BLaER1 treated with 17β-estradiol and CSF1 and Interleukin-3, amounts not matched to agents 10 nM and 100 nM (cell line): ENCODE data around the gene ANO6.

Source experiments
- H3K27ac ChIP-seq, 11 experiments: shearing (Covaris generic); formaldehyde crosslinking; 2 replicates each; pipeline ENCODE4 v1.8.1; 2022
- H3K27me3 ChIP-seq, 11 experiments: shearing (Covaris generic); formaldehyde crosslinking; 2 replicates each; pipeline ENCODE4 v1.8.1; 2022
- H3K36me3 ChIP-seq, 11 experiments: shearing (Covaris generic); formaldehyde crosslinking; 2 replicates each; pipeline ENCODE4 v1.8.1; 2022
- H3K4me1 ChIP-seq, 10 experiments: shearing (Covaris generic); formaldehyde crosslinking; 2 replicates each; pipeline ENCODE4 v1.8.1; 2022
- H3K4me2 ChIP-seq, 11 experiments: shearing (Covaris generic); formaldehyde crosslinking; 2 replicates each; pipeline ENCODE4 v1.8.1; 2022
- H3K4me3 ChIP-seq, 10 experiments: shearing (Covaris generic); formaldehyde crosslinking; 2 replicates each; pipeline ENCODE4 v1.8.1; 2022
- H3K9ac ChIP-seq, 11 experiments: shearing (Covaris generic); formaldehyde crosslinking; 2 replicates each; pipeline ENCODE4 v1.8.1; 2022
- H3K9me3 ChIP-seq, 11 experiments: shearing (Covaris generic); formaldehyde crosslinking; replicated peaks in 1 of 11; 2 replicates each; pipeline ENCODE4 v1.8.1; 2022
- H4K20me1 ChIP-seq, 11 experiments: shearing (Covaris generic); formaldehyde crosslinking; 2 replicates each; pipeline ENCODE4 v1.8.1; 2022
- Cebpa-rat ChIP-seq, 11 experiments: shearing (Covaris generic); IDR thresholded peaks; 2 replicates each; pipeline ENCODE4 v1.8.1; 2022

Gene ANO6

GRCh38 chr12:45242180-45242579, 26.3 kb downstream of the ANO6 start:
- H3K4me1 ChIP-seq = peaks cover 0 to 39% (median 11%) of the 10 kb centered on the region in 10 experiments; a peak in 14 of 20 replicates
- H3K4me2 ChIP-seq = no peak overlapping the region
- H3K9ac ChIP-seq = no peak overlapping the region
- TF ChIP-seq Cebpa-rat (IDR thresholded peaks at IDR 0.05) = no peak
- peaks cover 0 to 10% (median 6%) of the 10 kb centered on the region in 11 experiments; a peak in 13 of 22 replicates for H3K9me3 ChIP-seq
- H3K36me3 ChIP-seq = peaks cover 0 to 22% (median 10%) of the 10 kb centered on the region in 11 experiments; a peak in 17 of 22 replicates
- no peak overlapping the region for H3K27ac ChIP-seq
- no peaks in the 10 kb centered on the region for H3K27me3 ChIP-seq
- peaks cover 0 to 25% (median 7%) of the 10 kb centered on the region in 11 experiments; a peak in 11 of 22 replicates for H4K20me1 ChIP-seq
- no peak overlapping the region for H3K4me3 ChIP-seq

GRCh38 chr12:45243963-45244362, 28.1 kb downstream of the ANO6 start:
- H3K9ac ChIP-seq = no peak overlapping the region; a peak in 1 of 22 replicates
- H3K4me2 ChIP-seq = peak overlapping the region in 8 of 11 experiments; percentile 10 to 74 (median 42); a peak in 11 of 22 replicates
- no peak overlapping the region for H3K4me3 ChIP-seq
- H3K36me3 ChIP-seq = peaks cover 0 to 23% (median 11%) of the 10 kb centered on the region in 11 experiments; a peak in 17 of 22 replicates
- no peaks in the 10 kb centered on the region for H3K27me3 ChIP-seq
- peaks cover 0 to 25% (median 7%) of the 10 kb centered on the region in 11 experiments; a peak in 11 of 22 replicates for H4K20me1 ChIP-seq
- H3K27ac ChIP-seq = no peak overlapping the region
- H3K9me3 ChIP-seq = peaks cover 0 to 16% (median 7%) of the 10 kb centered on the region in 11 experiments; a peak in 11 of 22 replicates
- H3K4me1 ChIP-seq = peaks cover 0 to 39% (median 11%) of the 10 kb centered on the region in 10 experiments; a peak in 14 of 20 replicates
- TF ChIP-seq Cebpa-rat (IDR thresholded peaks at IDR 0.05) = no peak

- TF ChIP-seq Cebpa-rat (IDR thresholded peaks at IDR 0.05) = no peak
- H3K27me3 ChIP-seq = no peaks in the 10 kb centered on the region
- peak overlapping the region in 1 of 10 experiments; percentile 28; a peak in 1 of 20 replicates for H3K4me3 ChIP-seq
- H3K36me3 ChIP-seq = peaks cover 0 to 23% (median 11%) of the 10 kb centered on the region in 11 experiments; a peak in 17 of 22 replicates
- peaks cover 0 to 25% (median 7%) of the 10 kb centered on the region in 11 experiments; a peak in 10 of 22 replicates for H4K20me1 ChIP-seq
- peak overlapping the region in 8 of 11 experiments; percentile 10 to 74 (median 42); a peak in 14 of 22 replicates for H3K4me2 ChIP-seq
- H3K9ac ChIP-seq = no peak overlapping the region; a peak in 1 of 22 replicates
- H3K9me3 ChIP-seq = peaks cover 0 to 16% (median 7%) of the 10 kb centered on the region in 11 experiments; a peak in 11 of 22 replicates
- 0 out of 22 replicates have a peak overlapping the region, but pooled peaks of 1 of the 11 experiments have one; percentile 14 for H3K27ac ChIP-seq
- H3K4me1 ChIP-seq = peaks cover 0 to 39% (median 11%) of the 10 kb centered on the region in 10 experiments; a peak in 14 of 20 replicates
These were observed 28.9 kb downstream of the ANO6 start for GRCh38 chr12:45244561-45245343.

GRCh38 chr12:45246236-45246635, 30.3 kb downstream of the ANO6 start:
- Histone ChIP-seq H3K4me2 (no peak overlapping the region), H3K27me3 (no peaks in the 10 kb centered on the region), H3K27ac (no peak overlapping the region), H4K20me1 (peaks cover 0 to 25% (median 13%) of the 10 kb centered on the region in 11 experiments; a peak in 11 of 22 replicates), H3K9ac (no peak overlapping the region), H3K4me1 (peaks cover 0 to 39% (median 11%) of the 10 kb centered on the region in 10 experiments; a peak in 14 of 20 replicates), H3K9me3 (peaks cover 0 to 16% (median 7%) of the 10 kb centered on the region in 11 experiments; a peak in 11 of 22 replicates), H3K36me3 (peaks cover 0 to 27% (median 11%) of the 10 kb centered on the region in 11 experiments; a peak in 17 of 22 replicates), H3K4me3 (no peak overlapping the region)
- TF ChIP-seq Cebpa-rat (IDR thresholded peaks at IDR 0.05) = no peak

GRCh38 chr12:45247589-45247988, 31.7 kb downstream of the ANO6 start:
- no peak for TF ChIP-seq Cebpa-rat (IDR thresholded peaks at IDR 0.05)
- Histone ChIP-seq H3K27me3 (no peaks in the 10 kb centered on the region), H3K4me2 (no peak overlapping the region), H4K20me1 (peaks cover 0 to 23% (median 5%) of the 10 kb centered on the region in 11 experiments; a peak in 10 of 22 replicates), H3K36me3 (peaks cover 0 to 18% (median 4%) of the 10 kb centered on the region in 11 experiments; a peak in 6 of 22 replicates), H3K4me1 (peaks cover 0 to 34% (median 11%) of the 10 kb centered on the region in 10 experiments; a peak in 14 of 20 replicates), H3K9me3 (peaks cover 0 to 9% (median 0%) of the 10 kb centered on the region in 11 experiments; a peak in 5 of 22 replicates), H3K4me3 (no peak overlapping the region), H3K9ac (no peak overlapping the region), H3K27ac (no peak overlapping the region)

- Histone ChIP-seq H3K27ac (no peak overlapping the region), H4K20me1 (peaks cover 0 to 23% (median 5%) of the 10 kb centered on the region in 11 experiments; a peak in 10 of 22 replicates), H3K9me3 (peaks cover 0 to 9% (median 0%) of the 10 kb centered on the region in 11 experiments; a peak in 4 of 22 replicates), H3K36me3 (peaks cover 0 to 15% (median 4%) of the 10 kb centered on the region in 11 experiments; a peak in 6 of 22 replicates), H3K27me3 (no peaks in the 10 kb centered on the region), H3K4me3 (no peak overlapping the region), H3K9ac (no peak overlapping the region), H3K4me2 (no peak overlapping the region), H3K4me1 (peaks cover 0 to 34% (median 11%) of the 10 kb centered on the region in 10 experiments; a peak in 14 of 20 replicates)
- no peak for TF ChIP-seq Cebpa-rat (IDR thresholded peaks at IDR 0.05)
These were observed 32.2 kb downstream of the ANO6 start for GRCh38 chr12:45248095-45248494.

- Histone ChIP-seq H3K27me3 (no peaks in the 10 kb centered on the region), H4K20me1 (peaks cover 0 to 23% (median 5%) of the 10 kb centered on the region in 11 experiments; a peak in 6 of 22 replicates), H3K4me2 (no peak overlapping the region), H3K27ac (no peak overlapping the region), H3K9me3 (no peaks in the 10 kb centered on the region), H3K9ac (no peak overlapping the region), H3K4me1 (peaks cover 11 to 24% (median 21%) of the 10 kb centered on the region in 10 experiments), H3K4me3 (no peak overlapping the region), H3K36me3 (peaks cover 0 to 13% (median 5%) of the 10 kb centered on the region in 11 experiments; a peak in 9 of 22 replicates)
- no peak for TF ChIP-seq Cebpa-rat (IDR thresholded peaks at IDR 0.05)
These were observed 38.4 kb downstream of the ANO6 start for GRCh38 chr12:45254254-45254653.

- Histone ChIP-seq H3K4me3 (no peak overlapping the region), H3K9ac (0 out of 22 replicates have a peak overlapping the region, but pooled peaks of 2 of the 11 experiments have one; percentile 12 to 19), H3K27me3 (no peaks in the 10 kb centered on the region), H3K27ac (peak overlapping the region in 7 of 11 experiments; percentile 14 to 58 (median 43); a peak in 9 of 22 replicates), H3K4me2 (peak overlapping the region; percentile 39 to 92 (median 65)), H4K20me1 (peaks cover 0 to 19% (median 0%) of the 10 kb centered on the region in 11 experiments; a peak in 6 of 22 replicates), H3K9me3 (no peaks in the 10 kb centered on the region), H3K4me1 (peaks cover 11 to 24% (median 21%) of the 10 kb centered on the region in 10 experiments), H3K36me3 (peaks cover 0 to 24% (median 6%) of the 10 kb centered on the region in 11 experiments; a peak in 9 of 22 replicates)
- TF ChIP-seq Cebpa-rat (IDR thresholded peaks at IDR 0.05) = no peak
These were observed 40.8 kb downstream of the ANO6 start for GRCh38 chr12:45256721-45257120.
